IMR-90 (cell line): ENCODE results near the gene SDK1. TPM values are rescaled to one million over a fixed set of nuclear protein-coding genes. Genes with fewer than 3 reads are reported as not detected.

ENCODE experiments used
- ATAC-seq: fragments of 200-7000 bp; cut with Tn5 transposase; 2 replicates; pipeline ENCODE4 v1.9.1; 2020; ENCODE audit warnings: low read depth, mild to moderate bottlenecking, moderate library complexity
- BruUV-seq: library from RNA; stranded (reverse); fragments of 400-500 nt; replicated peaks from 2 replicates; lab custom pipeline; 2021; lab: Mats Ljungman, UMichigan
- CTCF ChIA-PET: fragments of 300-600 bp; formaldehyde crosslinking; extraction: SDS; loops from one replicate; lab custom pipeline; 2021; ENCODE audit warnings: antibody characterized with exemption; lab: Yijun Ruan, JAX
- POLR2A ChIA-PET: fragments of 300-600 bp; sonication (Branson Sonifier 250); formaldehyde crosslinking; loops from one replicate; lab custom pipeline; 2022; ENCODE audit warnings: antibody characterized with exemption; ENCODE audit not compliant: unreplicated experiment; lab: Charles Lee
- DNase-seq: peaks from one replicate; pipeline ENCODE4 v3.0.0; 2013
- H2AFZ ChIP-seq: replicated peaks from 2 replicates; pipeline ENCODE3; 2013; ENCODE audit warnings: low read length, mild to moderate bottlenecking; ENCODE audit not compliant: poor library complexity
- H2AK5ac ChIP-seq: 2 replicates; pipeline ENCODE4 v1.6.1; 2013; ENCODE audit warnings: low read depth, low read length, inconsistent platforms
- H2AK9ac ChIP-seq: replicated peaks from 2 replicates; pipeline ENCODE3; 2013; ENCODE audit warnings: mild to moderate bottlenecking, low read depth, low read length, moderate library complexity; ENCODE audit not compliant: poor library complexity
- H2BK120ac ChIP-seq: 2 replicates; pipeline ENCODE4 v1.6.1; 2013; ENCODE audit warnings: low read depth, low read length, inconsistent platforms
- H2BK15ac ChIP-seq: 3 replicates; pipeline ENCODE4 v1.6.1; 2013; ENCODE audit warnings: low read depth, low read length, inconsistent platforms
- H2BK20ac ChIP-seq: 2 replicates; pipeline ENCODE4 v1.6.1; 2013; ENCODE audit warnings: low read depth, mild to moderate bottlenecking, inconsistent platforms, low read length, moderate library complexity
- H2BK5ac ChIP-seq: 2 replicates; pipeline ENCODE4 v1.6.1; 2013; ENCODE audit warnings: mild to moderate bottlenecking, low read depth, low read length, inconsistent platforms; ENCODE audit not compliant: poor library complexity, severe bottlenecking
- H3K14ac ChIP-seq: replicated peaks from 2 replicates; pipeline ENCODE4 v1.6.1; 2013; ENCODE audit warnings: low read depth, low read length, inconsistent platforms
- H3K18ac ChIP-seq: 2 replicates; pipeline ENCODE4 v1.6.1; 2013; ENCODE audit warnings: low read depth, low read length, control low read depth
- H3K23ac ChIP-seq: 2 replicates; pipeline ENCODE4 v1.6.1; 2013; ENCODE audit warnings: low read depth, low read length, inconsistent platforms
- H3K27ac ChIP-seq: 2 replicates; pipeline ENCODE4 v1.5.1; 2013; ENCODE audit warnings: mild to moderate bottlenecking, control low read depth, low read length; ENCODE audit not compliant: insufficient read depth
- H3K27me3 ChIP-seq: 2 replicates; pipeline ENCODE4 v1.6.1; 2013; ENCODE audit warnings: low read length; ENCODE audit not compliant: control insufficient read depth, insufficient read depth
- H3K36me3 ChIP-seq: 2 replicates; pipeline ENCODE4 v1.6.1; 2013; ENCODE audit warnings: low read length, mixed read lengths; ENCODE audit not compliant: control insufficient read depth, insufficient read depth
- H3K4ac ChIP-seq: 2 replicates; pipeline ENCODE4 v1.6.1; 2013; ENCODE audit warnings: low read depth, low read length, inconsistent platforms
- H3K4me1 ChIP-seq: 2 replicates; pipeline ENCODE4 v1.6.1; 2013; ENCODE audit warnings: low read length, mixed read lengths; ENCODE audit not compliant: control insufficient read depth, insufficient read depth
- H3K4me2 ChIP-seq: 2 replicates; pipeline ENCODE4 v1.6.1; 2013; ENCODE audit warnings: low read depth, mild to moderate bottlenecking, control low read depth, low read length, moderate library complexity
- H3K4me3 ChIP-seq: 2 replicates; pipeline ENCODE4 v1.5.1; 2013; ENCODE audit warnings: low read depth, mild to moderate bottlenecking, control low read depth, low read length, moderate library complexity; ENCODE audit not compliant: insufficient read depth
- H3K56ac ChIP-seq: 2 replicates; pipeline ENCODE4 v1.6.1; 2013; ENCODE audit warnings: low read length, inconsistent platforms; ENCODE audit not compliant: insufficient read depth; ENCODE audit errors: extremely low read depth
- H3K79me1 ChIP-seq, 2 experiments: 2 replicates each; pipeline ENCODE4 v1.6.1; 2013; ENCODE audit warnings: low read length in 2 of 2, inconsistent platforms in 1 of 2, low read depth in 1 of 2
- H3K9ac ChIP-seq: 2 replicates; pipeline ENCODE4 v1.6.1; 2013; ENCODE audit warnings: low read depth, low read length, control low read depth
- H3K9me1 ChIP-seq: 2 replicates; pipeline ENCODE4 v1.6.1; 2013; ENCODE audit warnings: low read length, inconsistent platforms; ENCODE audit not compliant: insufficient read depth
- H3K9me3 ChIP-seq: 2 replicates; pipeline ENCODE4 v1.6.1; 2013; ENCODE audit warnings: low read length; ENCODE audit not compliant: control insufficient read depth, insufficient read depth
- H4K20me1 ChIP-seq: 2 replicates; pipeline ENCODE4 v1.6.1; 2013; ENCODE audit warnings: low read length, inconsistent platforms; ENCODE audit not compliant: insufficient read depth
- H4K5ac ChIP-seq: 2 replicates; pipeline ENCODE4 v1.6.1; 2013; ENCODE audit warnings: mild to moderate bottlenecking, low read depth, low read length, control low read depth
- H4K8ac ChIP-seq, 2 experiments: 2 replicates each; pipeline ENCODE4 v1.6.1; 2013; ENCODE audit warnings: low read depth in 2 of 2, low read length in 2 of 2, control low read depth in 1 of 2, inconsistent platforms in 1 of 2
- H4K91ac ChIP-seq: 2 replicates; pipeline ENCODE4 v1.6.1; 2013; ENCODE audit warnings: low read depth, low read length, inconsistent platforms; ENCODE audit not compliant: insufficient read depth
- BHLHE40 ChIP-seq: fragments of 150-350 bp; IDR thresholded peaks from 2 replicates; pipeline ENCODE4 v1.6.1; 2016; ENCODE audit warnings: mild to moderate bottlenecking, low read depth, low read length
- CEBPB ChIP-seq: IDR thresholded peaks from 2 replicates; pipeline ENCODE4 v1.6.1; 2012; ENCODE audit warnings: low read depth, low read length, improper control_type of control experiment
- CHD1 ChIP-seq: IDR thresholded peaks from 2 replicates; pipeline ENCODE4 v1.6.1; 2012; ENCODE audit warnings: low read depth, low read length, improper control_type of control experiment
- ELK1 ChIP-seq: fragments of 150-350 bp; IDR thresholded peaks from 2 replicates; pipeline ENCODE4 v1.6.1; 2016; ENCODE audit warnings: low read depth, mild to moderate bottlenecking, low read length, moderate library complexity, borderline replicate concordance
- FOS ChIP-seq: fragments of 150-350 bp; IDR thresholded peaks from 2 replicates; pipeline ENCODE4 v1.6.1; 2016; ENCODE audit warnings: low read depth, low read length
- MAFK ChIP-seq: IDR thresholded peaks from 2 replicates; pipeline ENCODE4 v1.6.1; 2012; ENCODE audit warnings: low read depth, low read length, improper control_type of control experiment
- MAZ ChIP-seq: IDR thresholded peaks from 2 replicates; pipeline ENCODE4 v1.6.1; 2012; ENCODE audit warnings: low read depth, mild to moderate bottlenecking, low read length, improper control_type of control experiment, moderate library complexity, borderline replicate concordance
- MXI1 ChIP-seq: IDR thresholded peaks from 2 replicates; pipeline ENCODE4 v1.6.1; 2012; ENCODE audit warnings: low read depth, mild to moderate bottlenecking, low read length, moderate library complexity, borderline replicate concordance
- NFE2L2 ChIP-seq: fragments of 150-350 bp; IDR thresholded peaks from 2 replicates; pipeline ENCODE4 v1.6.1; 2016; ENCODE audit warnings: low read depth, mild to moderate bottlenecking, low read length
- RCOR1 ChIP-seq: IDR thresholded peaks from 2 replicates; pipeline ENCODE4 v1.6.1; 2012; ENCODE audit warnings: mild to moderate bottlenecking, low read length, improper control_type of control experiment; ENCODE audit not compliant: insufficient replicate concordance
- RFX5 ChIP-seq: IDR thresholded peaks from 2 replicates; pipeline ENCODE4 v1.8.0; 2012; ENCODE audit warnings: low read depth, mild to moderate bottlenecking, low read length, moderate library complexity
- USF2 ChIP-seq: fragments of 150-350 bp; IDR thresholded peaks from 2 replicates; pipeline ENCODE4 v1.6.1; 2017; ENCODE audit warnings: mild to moderate bottlenecking, antibody characterized with exemption, low read length, low read depth
- WGBS, 2 experiments: methylation state at CpG; one replicate each; pipeline versions ENCODE4 v1.1.5 to v1.1.7; 2013; ENCODE audit warnings: missing lambda C conversion rate in 2 of 2; ENCODE audit not compliant: insufficient read length in 1 of 2; ENCODE audit errors: extremely low coverage in 2 of 2; 5-methylcytosine and 5-hydroxymethylcytosine counted together
- dilution Hi-C: fragments of 300-500 bp; cut with HindIII; formaldehyde crosslinking; loops from one replicate; pipeline ENCODE4 v1.14.3; 2018; ENCODE audit warnings: low sequenced_read_pairs; ENCODE audit not compliant: unreplicated experiment
- in situ Hi-C: fragments of 300-500 bp; cut with MboI; formaldehyde crosslinking; loops from 3 replicates; pipeline ENCODE4 v1.14.3; 2019; ENCODE audit warnings: low sequenced_read_pairs, inconsistent platforms, mixed read lengths
- intact Hi-C: fragments of 100-400 bp; cut with micrococcal nuclease; formaldehyde crosslinking; loops from 2 replicates; pipeline ENCODE4 v1.10.0; 2022
- polyA plus RNA-seq, 3 experiments: library from polyadenylated mRNA; depleted of rRNA; stranded (reverse); fragments of >200 nt; gene quantifications; 2 replicates each; pipeline ENCODE4 v1.2.3, GENCODE V29; 2012; ENCODE audit warnings: low replicate concordance in 1 of 3
- total RNA-seq: library from RNA; depleted of rRNA; stranded (reverse); fragments of >200 nt; gene quantifications from 2 replicates; pipeline ENCODE4 v1.2.3, GENCODE V29; 2012

SDK1 gene
- total and polyA plus RNA-seq, 2 of the 4 experiments (the other 2 are of a cell fraction) = 1.5 to 1.6 TPM

GRCh38 chr7:3916146-3916545 lies 615.1 kb downstream of the SDK1 start:
- no peaks in the 10 kb centered on the region for H3K36me3 ChIP-seq
- WGBS, 2 experiments = no CpG with 5 or more reads among the region's 1 CpG
- no peak overlapping the region; the same call in 1 of the 2 replicates for H3K4me2 ChIP-seq
- H3K4ac ChIP-seq = no peak overlapping the region
- dilution Hi-C loops = no loop called here
- peaks cover 5% of the 10 kb centered on the region for H3K9me3 ChIP-seq
- no peak overlapping the region for H2BK20ac ChIP-seq
- intact Hi-C loops = no loop called here
- H3K27me3 ChIP-seq = no peaks in the 10 kb centered on the region
- in situ Hi-C loops = no loop called here
- no TSS peak for BruUV-seq
- H3K4me3 ChIP-seq = no peak overlapping the region
- H3K18ac ChIP-seq = no peak overlapping the region; the same call in 1 of the 2 replicates
- ChIA-PET CTCF (no interaction called here), POLR2A (no interaction called here)
- H3K4me1 ChIP-seq = peaks cover 3% of the 10 kb centered on the region; the same call in 1 of the 2 replicates
- peak; percentile 32 for ATAC-seq
- no peak overlapping the region for H3K23ac ChIP-seq
- H2AK9ac ChIP-seq = no peak overlapping the region
- no peak overlapping the region for H2BK15ac ChIP-seq
- no peaks in the 10 kb centered on the region for H3K9me1 ChIP-seq
- H4K5ac ChIP-seq = no peak overlapping the region; the same call in 1 of the 2 replicates
- H2AK5ac ChIP-seq = no peak overlapping the region
- H2BK120ac ChIP-seq = no peak overlapping the region
- no peak overlapping the region for H2AFZ ChIP-seq
- H3K9ac ChIP-seq = no peak overlapping the region
- DNase-seq = peak; percentile 62
- H2BK5ac ChIP-seq = no peak overlapping the region
- no peak overlapping the region for H4K91ac ChIP-seq
- TF ChIP-seq MAFK (no peak), BHLHE40 (no peak), USF2 (no peak), FOS (no peak), MAZ (no peak), RFX5 (no peak), ELK1 (no peak), RCOR1 (no peak), CHD1 (no peak), NFE2L2 (no peak), CEBPB (no peak), MXI1 (no peak)
- no peaks in the 10 kb centered on the region for H4K20me1 ChIP-seq
- H4K8ac ChIP-seq = no peak overlapping the region
- H3K56ac ChIP-seq = no peak overlapping the region
- H3K79me1 ChIP-seq = no peaks in the 10 kb centered on the region
- H3K14ac ChIP-seq = no peak overlapping the region
- no peak overlapping the region for H3K27ac ChIP-seq
